GM19023 (cell line): ENCODE measurements around the gene ELK4.

Experiments
- ATAC-seq: cut with Tn5 transposase; IDR thresholded peaks from one replicate; pipeline ENCODE4 v1.9.1; 2021; ENCODE audit warnings: mild to moderate bottlenecking, moderate library complexity; ENCODE audit not compliant: unreplicated experiment

Gene ELK4

GRCh38 chr1:205598841-205599668 is 32.8 kb downstream of the ELK4 start:
- no peak for ATAC-seq

GRCh38 chr1:205597691-205598314 is 34.0 kb downstream of the ELK4 start:
- ATAC-seq, result no peak

- ATAC-seq, result no peak
Observed at GRCh38 chr1:205596876-205597275, 34.9 kb downstream of the ELK4 start.

GRCh38 chr1:205595861-205596260 is 36.0 kb downstream of the ELK4 start:
- no peak for ATAC-seq

GRCh38 chr1:205595435-205595834 is 36.4 kb downstream of the ELK4 start:
- ATAC-seq, result no peak

- no peak for ATAC-seq
Observed at GRCh38 chr1:205594846-205595245, 37.0 kb downstream of the ELK4 start.

GRCh38 chr1:205593967-205594366 is 37.8 kb downstream of the ELK4 start:
- ATAC-seq, result no peak

GRCh38 chr1:205593532-205593931 is 38.3 kb downstream of the ELK4 start:
- ATAC-seq, result no peak

GRCh38 chr1:205592443-205593003 is 39.3 kb downstream of the ELK4 start:
- ATAC-seq, result no peak

- peak; percentile 63 for ATAC-seq
Observed at GRCh38 chr1:205591522-205592351, 40.1 kb downstream of the ELK4 start.

- no peak for ATAC-seq
Observed at GRCh38 chr1:205590777-205591513, 40.9 kb downstream of the ELK4 start.

GRCh38 chr1:205590457-205590768 is 41.4 kb downstream of the ELK4 start:
- ATAC-seq, result no peak

- no peak for ATAC-seq
Observed at GRCh38 chr1:205589618-205590456, 42.0 kb downstream of the ELK4 start.

- no peak for ATAC-seq
Observed at GRCh38 chr1:205589046-205589445, 42.8 kb downstream of the ELK4 start.

GRCh38 chr1:205588636-205589035 is 43.2 kb downstream of the ELK4 start:
- ATAC-seq, result no peak

- ATAC-seq, result no peak
Observed at GRCh38 chr1:205587581-205587980, 44.2 kb downstream of the ELK4 start.

GRCh38 chr1:205585835-205586785 is 45.7 kb downstream of the ELK4 start:
- ATAC-seq, result no peak

GRCh38 chr1:205585169-205585834 is 46.5 kb downstream of the ELK4 start:
- ATAC-seq, result no peak
